Measurements from ENCODE around the gene DOCK10. TPM values are rescaled to one million over a fixed set of nuclear protein-coding genes. Genes with fewer than 3 reads are reported as not detected.

The DOCK10 gene
- total and polyA plus RNA-seq, 9 of the 15 experiments (the other 6 are each of a cell fraction or from before 2014, with no cell fraction given): 0.01 to 0.87 (median 0.18) TPM

- H3K4me3 ChIP-seq: no peak overlapping the region
- H3K4me1 ChIP-seq (replicated peaks in 1 of 2; ENCODE audit: control insufficient read depth in 2 of 2, insufficient read depth in 2 of 2, low read length in 2 of 2): no peaks in the 10 kb centered on the region
- no peaks in the 10 kb centered on the region for H3K9me3 ChIP-seq (replicated peaks; ENCODE audit: control insufficient read depth, insufficient read depth, low read depth, low read length)
- DNase-seq (ENCODE audit: extremely low read depth in 1 of 4, low spot score in 3 of 4): no peak
- intact Hi-C loops (cut with micrococcal nuclease) (no loop called here), in situ Hi-C loops (cut with MboI) (no loop called here)
- no peaks in the 10 kb centered on the region for H3K27me3 ChIP-seq (ENCODE audit: control insufficient read depth in 2 of 2, insufficient read depth in 2 of 2, low read length in 2 of 2)
- H4K20me1 ChIP-seq (replicated peaks; ENCODE audit: control insufficient read depth, insufficient read depth, low read length): no peaks in the 10 kb centered on the region
- no peaks in the 10 kb centered on the region for H3K36me3 ChIP-seq (ENCODE audit: control insufficient read depth, insufficient read depth, low read length)
- TF ChIP-seq FUS (optimal IDR thresholded peaks at IDR 0.05; ENCODE audit: low read depth, low read length): no peak
- TF ChIP-seq POLR2A (conservative IDR thresholded peaks at IDR 0.05): no peak
- 0 out of 2 replicates have a peak, but pooled peaks have one; percentile 15 for TF ChIP-seq FOSL1 (tag; conservative IDR thresholded peaks at IDR 0.05)
- TF ChIP-seq BRF2 (IDR thresholded peaks at IDR 0.05; ENCODE audit: borderline replicate concordance, insufficient read depth, insufficient read length): no peak
- TF ChIP-seq CREBBP (IDR thresholded peaks at IDR 0.05; ENCODE audit: low read depth, low read length): no peak
- TF ChIP-seq NR0B1 (IDR thresholded peaks at IDR 0.05; ENCODE audit: partially characterized antibody): no peak
- TF ChIP-seq HMGXB4 (CRISPR knock-in tag; IDR thresholded peaks at IDR 0.05): no peak
- POLR2A ChIA-PET: no interaction called here
- no peaks in the 10 kb centered on the region for H3K79me2 ChIP-seq (ENCODE audit: control insufficient read depth, insufficient read depth, low read length)
- FAIRE-seq: no peak
- no peak for ATAC-seq
- no peaks in the 10 kb centered on the region for H3K9me1 ChIP-seq (ENCODE audit: control insufficient read depth, insufficient read depth, low read length)
- H3K4me2 ChIP-seq (ENCODE audit: insufficient read depth, low read length): no peak overlapping the region
- H2AFZ ChIP-seq (ENCODE audit: low read depth, low read length): no peak overlapping the region
- no TSS peak for BruUV-seq (replicated peaks)
- H3K27ac ChIP-seq (ENCODE audit: extremely low read depth, low read depth, low read length): no peak overlapping the region
- CTCF ChIA-PET (ENCODE audit: low intra/inter-chr PET ratio): interaction anchor here (0.6 kb wide), 1 partner anchor 130 kb away, joined by 3 read pairs; no protein-coding TSS in a partner anchor
- 0% methylated on average over 4 of the region's 4 CpGs for WGBS (ENCODE audit: insufficient coverage, low coverage, missing lambda C conversion rate)
- no peak overlapping the region for H3K9ac ChIP-seq (ENCODE audit: insufficient read depth in 1 of 2, low read depth in 2 of 2, low read length in 2 of 2)
These were observed 225.5 kb downstream of the DOCK10 start for GRCh38 chr2:224816816-224817215.

Data from K562 (cell line).